Measurements from ENCODE around the gene CPNE7.

The CPNE7 gene

GRCh38 chr16:89544113-89544512 is 31.4 kb upstream of the CPNE7 start:
- TF ChIP-seq CEBPB (IDR thresholded peaks at IDR 0.05) = no peak
- no peak for TF ChIP-seq FOXM1 (IDR thresholded peaks at IDR 0.05; ENCODE audit: borderline replicate concordance, low read depth)
- TF ChIP-seq EGR1 (IDR thresholded peaks at IDR 0.05) = no peak
- TF ChIP-seq, protein P1, sequence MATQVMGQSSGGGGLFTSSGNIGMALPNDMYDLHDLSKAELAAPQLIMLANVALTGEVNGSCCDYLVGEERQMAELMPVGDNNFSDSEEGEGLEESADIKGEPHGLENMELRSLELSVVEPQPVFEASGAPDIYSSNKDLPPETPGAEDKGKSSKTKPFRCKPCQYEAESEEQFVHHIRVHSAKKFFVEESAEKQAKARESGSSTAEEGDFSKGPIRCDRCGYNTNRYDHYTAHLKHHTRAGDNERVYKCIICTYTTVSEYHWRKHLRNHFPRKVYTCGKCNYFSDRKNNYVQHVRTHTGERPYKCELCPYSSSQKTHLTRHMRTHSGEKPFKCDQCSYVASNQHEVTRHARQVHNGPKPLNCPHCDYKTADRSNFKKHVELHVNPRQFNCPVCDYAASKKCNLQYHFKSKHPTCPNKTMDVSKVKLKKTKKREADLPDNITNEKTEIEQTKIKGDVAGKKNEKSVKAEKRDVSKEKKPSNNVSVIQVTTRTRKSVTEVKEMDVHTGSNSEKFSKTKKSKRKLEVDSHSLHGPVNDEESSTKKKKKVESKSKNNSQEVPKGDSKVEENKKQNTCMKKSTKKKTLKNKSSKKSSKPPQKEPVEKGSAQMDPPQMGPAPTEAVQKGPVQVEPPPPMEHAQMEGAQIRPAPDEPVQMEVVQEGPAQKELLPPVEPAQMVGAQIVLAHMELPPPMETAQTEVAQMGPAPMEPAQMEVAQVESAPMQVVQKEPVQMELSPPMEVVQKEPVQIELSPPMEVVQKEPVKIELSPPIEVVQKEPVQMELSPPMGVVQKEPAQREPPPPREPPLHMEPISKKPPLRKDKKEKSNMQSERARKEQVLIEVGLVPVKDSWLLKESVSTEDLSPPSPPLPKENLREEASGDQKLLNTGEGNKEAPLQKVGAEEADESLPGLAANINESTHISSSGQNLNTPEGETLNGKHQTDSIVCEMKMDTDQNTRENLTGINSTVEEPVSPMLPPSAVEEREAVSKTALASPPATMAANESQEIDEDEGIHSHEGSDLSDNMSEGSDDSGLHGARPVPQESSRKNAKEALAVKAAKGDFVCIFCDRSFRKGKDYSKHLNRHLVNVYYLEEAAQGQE (IDR thresholded peaks at IDR 0.05; ENCODE audit: low read depth) = no peak
- TF ChIP-seq TAF1 (IDR thresholded peaks at IDR 0.05; ENCODE audit: low read depth) = no peak
- no peak for TF ChIP-seq CREB1 (IDR thresholded peaks at IDR 0.05; ENCODE audit: low read depth)
- TF ChIP-seq YY1 (IDR thresholded peaks at IDR 0.05; ENCODE audit: low read depth) = no peak
- TF ChIP-seq, protein P2, sequence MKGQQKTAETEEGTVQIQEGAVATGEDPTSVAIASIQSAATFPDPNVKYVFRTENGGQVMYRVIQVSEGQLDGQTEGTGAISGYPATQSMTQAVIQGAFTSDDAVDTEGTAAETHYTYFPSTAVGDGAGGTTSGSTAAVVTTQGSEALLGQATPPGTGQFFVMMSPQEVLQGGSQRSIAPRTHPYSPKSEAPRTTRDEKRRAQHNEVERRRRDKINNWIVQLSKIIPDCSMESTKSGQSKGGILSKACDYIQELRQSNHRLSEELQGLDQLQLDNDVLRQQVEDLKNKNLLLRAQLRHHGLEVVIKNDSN (IDR thresholded peaks at IDR 0.05) = no peak
- TF ChIP-seq TCF12 (IDR thresholded peaks at IDR 0.05; ENCODE audit: low read depth) = no peak
- no peak for TF ChIP-seq TEAD4 (IDR thresholded peaks at IDR 0.05)
- no peak for TF ChIP-seq RAD21 (IDR thresholded peaks at IDR 0.05; ENCODE audit: low read depth)

DNA sequence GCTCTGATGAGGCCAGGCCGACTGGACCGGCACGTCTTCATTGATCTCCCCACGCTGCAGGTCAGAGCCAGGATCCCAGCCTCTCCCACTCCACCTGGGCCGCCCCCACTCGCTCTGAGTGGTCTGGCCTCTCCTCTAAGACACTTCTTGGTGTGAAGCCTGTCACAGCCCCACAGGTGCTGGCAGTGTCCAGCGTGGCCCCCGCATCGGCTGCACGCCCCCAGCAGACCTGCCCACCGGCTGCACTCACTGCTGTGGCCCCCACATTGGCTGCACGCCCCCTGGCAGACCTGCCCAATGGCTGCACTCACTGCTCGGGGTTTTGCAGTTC is 30.9 kb upstream of the CPNE7 start:
- no peak for TF ChIP-seq YY1 (IDR thresholded peaks at IDR 0.05; ENCODE audit: low read depth)
- no peak for TF ChIP-seq CEBPB (IDR thresholded peaks at IDR 0.05)
- TF ChIP-seq, protein P1 (IDR thresholded peaks at IDR 0.05; ENCODE audit: low read depth) = no peak
- no peak for TF ChIP-seq FOXM1 (IDR thresholded peaks at IDR 0.05; ENCODE audit: borderline replicate concordance, low read depth)
- TF ChIP-seq, protein P2 (IDR thresholded peaks at IDR 0.05) = no peak
- TF ChIP-seq, protein P3, sequence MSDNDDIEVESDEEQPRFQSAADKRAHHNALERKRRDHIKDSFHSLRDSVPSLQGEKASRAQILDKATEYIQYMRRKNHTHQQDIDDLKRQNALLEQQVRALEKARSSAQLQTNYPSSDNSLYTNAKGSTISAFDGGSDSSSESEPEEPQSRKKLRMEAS (IDR thresholded peaks at IDR 0.05) = no peak
- TF ChIP-seq TEAD4 (IDR thresholded peaks at IDR 0.05) = no peak
- TF ChIP-seq TAF1 (IDR thresholded peaks at IDR 0.05; ENCODE audit: low read depth) = no peak
- TF ChIP-seq ZBTB7A (IDR thresholded peaks at IDR 0.05; ENCODE audit: low read depth) = no peak
- no peak for TF ChIP-seq NFIC (IDR thresholded peaks at IDR 0.05)
- TF ChIP-seq CREB1 (IDR thresholded peaks at IDR 0.05; ENCODE audit: low read depth) = no peak
- TF ChIP-seq RAD21 (IDR thresholded peaks at IDR 0.05; ENCODE audit: low read depth) = no peak
- TF ChIP-seq TCF12 (IDR thresholded peaks at IDR 0.05; ENCODE audit: low read depth) = no peak
- no peak for TF ChIP-seq EGR1 (IDR thresholded peaks at IDR 0.05)
- no peak for TF ChIP-seq EP300 (IDR thresholded peaks at IDR 0.05; ENCODE audit: borderline replicate concordance)

- TF ChIP-seq NFIC (IDR thresholded peaks at IDR 0.05) (no peak), CEBPB (IDR thresholded peaks at IDR 0.05) (no peak), TEAD4 (IDR thresholded peaks at IDR 0.05) (no peak), ZBTB7A (IDR thresholded peaks at IDR 0.05; ENCODE audit: low read depth) (no peak), TAF1 (IDR thresholded peaks at IDR 0.05; ENCODE audit: low read depth) (no peak), TCF12 (IDR thresholded peaks at IDR 0.05; ENCODE audit: low read depth) (no peak), EP300 (IDR thresholded peaks at IDR 0.05; ENCODE audit: borderline replicate concordance) (no peak), FOXM1 (IDR thresholded peaks at IDR 0.05; ENCODE audit: borderline replicate concordance, low read depth) (no peak)
- TF ChIP-seq, protein P3 (IDR thresholded peaks at IDR 0.05) = no peak
- TF ChIP-seq, protein P1 (IDR thresholded peaks at IDR 0.05; ENCODE audit: low read depth) = no peak
Measured at GRCh38 chr16:89545044-89545830, 30.3 kb upstream of the CPNE7 start.

GRCh38 chr16:89545831-89546574 is 29.6 kb upstream of the CPNE7 start:
- TF ChIP-seq ZBTB7A (IDR thresholded peaks at IDR 0.05; ENCODE audit: low read depth) (no peak), TEAD4 (IDR thresholded peaks at IDR 0.05) (no peak)
- TF ChIP-seq, protein P2 (IDR thresholded peaks at IDR 0.05) = no peak

Measured in Ishikawa (cell line).